GM23248 (cell line): ENCODE measurements around the gene ALS2. TPM values are rescaled to one million over a fixed set of nuclear protein-coding genes. Genes with fewer than 3 reads are reported as not detected.

ENCODE experiments used
- DNase-seq: peaks from one replicate; pipeline ENCODE4 v3.0.0-alpha.2; 2015
- H2AFZ ChIP-seq: fragments of 200-600 bp; sonication (generic); 2 replicates; pipeline ENCODE4 v1.6.1; 2016; ENCODE audit warnings: antibody characterized with exemption
- H3F3A ChIP-seq: fragments of 200-600 bp; sonication (generic); 2 replicates; pipeline ENCODE4 v1.6.1; 2016; ENCODE audit warnings: mild to moderate bottlenecking, antibody characterized with exemption, mixed run types; ENCODE audit not compliant: insufficient read depth
- H3K27ac ChIP-seq: fragments of 200-600 bp; sonication (generic); 2 replicates; pipeline ENCODE4 v1.5.1; 2016; ENCODE audit warnings: mild to moderate bottlenecking
- H3K27me3 ChIP-seq: fragments of 200-600 bp; sonication (generic); replicated peaks from 2 replicates; pipeline ENCODE4 v1.6.1; 2016; ENCODE audit warnings: mild to moderate bottlenecking; ENCODE audit not compliant: insufficient read depth
- H3K36me3 ChIP-seq: fragments of 200-600 bp; sonication (generic); 2 replicates; pipeline ENCODE4 v1.6.1; 2016; ENCODE audit warnings: low read depth, mild to moderate bottlenecking
- H3K4me1 ChIP-seq: fragments of 200-600 bp; sonication (generic); 2 replicates; pipeline ENCODE4 v1.6.1; 2016; ENCODE audit warnings: mild to moderate bottlenecking; ENCODE audit not compliant: insufficient read depth
- H3K4me2 ChIP-seq: fragments of 200-600 bp; sonication (generic); one replicate; pipeline ENCODE4 v1.6.1; 2016; ENCODE audit warnings: mild to moderate bottlenecking; ENCODE audit not compliant: unreplicated experiment
- H3K4me3 ChIP-seq: fragments of 200-600 bp; sonication (generic); 2 replicates; pipeline ENCODE4 v1.5.1; 2016; ENCODE audit warnings: mild to moderate bottlenecking
- H3K79me2 ChIP-seq: fragments of 200-600 bp; sonication (generic); 2 replicates; pipeline ENCODE4 v1.6.1; 2016; ENCODE audit warnings: mild to moderate bottlenecking; ENCODE audit not compliant: insufficient read depth
- H3K9ac ChIP-seq: fragments of 200-600 bp; sonication (generic); 2 replicates; pipeline ENCODE4 v1.6.1; 2016; ENCODE audit warnings: mild to moderate bottlenecking
- H3K9me2 ChIP-seq: fragments of 200-600 bp; sonication (generic); 2 replicates; pipeline ENCODE4 v1.6.1; 2016; ENCODE audit warnings: mixed run types, mild to moderate bottlenecking, moderate library complexity; ENCODE audit not compliant: insufficient read depth
- H3K9me3 ChIP-seq: fragments of 200-600 bp; sonication (generic); one replicate; pipeline ENCODE4 v1.6.1; 2017; ENCODE audit warnings: low read depth
- H4K20me1 ChIP-seq: fragments of 200-600 bp; sonication (generic); 2 replicates; pipeline ENCODE4 v1.6.0; 2016; ENCODE audit not compliant: insufficient read depth
- EZH2 ChIP-seq: fragments of 200-600 bp; sonication (generic); IDR thresholded peaks from 2 replicates; pipeline ENCODE4 v1.6.1; 2018; ENCODE audit warnings: antibody characterized with exemption, mild to moderate bottlenecking; ENCODE audit not compliant: insufficient read depth, poor library complexity, severe bottlenecking
- EZH2phosphoT487 ChIP-seq: fragments of 200-600 bp; sonication (generic); IDR thresholded peaks from 2 replicates; pipeline ENCODE4 v1.6.1; 2018; ENCODE audit warnings: antibody characterized with exemption, moderate library complexity, mild to moderate bottlenecking, low read depth; ENCODE audit not compliant: insufficient read depth
- WGBS, 2 experiments: methylation state at CpG; one replicate each; pipeline ENCODE4 v1.1.6; 2015 to 2017; ENCODE audit warnings: low lambda C conversion rate in 2 of 2, low coverage in 1 of 2; ENCODE audit errors: missing lambda C conversion rate in 2 of 2; 5-methylcytosine and 5-hydroxymethylcytosine counted together
- in situ Hi-C: fragments of 300-500 bp; cut with MboI; formaldehyde crosslinking; loops from 2 replicates; pipeline ENCODE4 v1.15.0; 2020
- polyA plus RNA-seq: library from polyadenylated mRNA; unstranded; fragments of >200 nt; fragmentation: Nextera tagmentation; extraction: Ambion mirVana; gene quantifications from 2 replicates; pipeline ENCODE4 v1.2.1, GENCODE V29; 2016
- total RNA-seq: library from RNA; depleted of rRNA; stranded (reverse); fragments of >200 nt; shearing (Covaris generic); gene quantifications from 2 replicates; pipeline ENCODE4 v1.2.3, GENCODE V29; 2014

ALS2 gene
- total and polyA plus RNA-seq, 2 experiments from 2014 or later: 9.5 to 17.3 TPM

- no peaks in the 10 kb centered on the region for H3F3A ChIP-seq
- no peak overlapping the region for H3K27ac ChIP-seq
- H3K4me1 ChIP-seq: peaks cover 9% of the 10 kb centered on the region
- H3K79me2 ChIP-seq: no peaks in the 10 kb centered on the region
- 96 to 98% methylated on average over 2 of the region's 2 CpGs for WGBS, 2 experiments
- no peak overlapping the region for H3K4me3 ChIP-seq
- H2AFZ ChIP-seq: no peak overlapping the region
- peaks cover 6% of the 10 kb centered on the region for H3K9me3 ChIP-seq
- no peak for DNase-seq
- no peak for TF ChIP-seq EZH2phosphoT487
- no peak for TF ChIP-seq EZH2
- H3K36me3 ChIP-seq: peaks cover 61% of the 10 kb centered on the region
- no peaks in the 10 kb centered on the region for H3K9me2 ChIP-seq
- H3K27me3 ChIP-seq: no peaks in the 10 kb centered on the region
- H3K9ac ChIP-seq: no peak overlapping the region
- no peaks in the 10 kb centered on the region for H4K20me1 ChIP-seq
- in situ Hi-C loops: no loop called here
- no peak overlapping the region for H3K4me2 ChIP-seq
Observed at GRCh38 chr2:201735486-201735885, 45.2 kb downstream of the ALS2 start.

- in situ Hi-C loops: no loop called here
- Histone ChIP-seq H3K79me2 (no peaks in the 10 kb centered on the region), H4K20me1 (no peaks in the 10 kb centered on the region), H3K9me3 (peaks cover 6% of the 10 kb centered on the region), H3K36me3 (peaks cover 68% of the 10 kb centered on the region), H2AFZ (no peak overlapping the region), H3K4me2 (no peak overlapping the region), H3K9me2 (no peaks in the 10 kb centered on the region), H3K27me3 (no peaks in the 10 kb centered on the region), H3K27ac (no peak overlapping the region), H3K9ac (no peak overlapping the region), H3F3A (no peaks in the 10 kb centered on the region), H3K4me1 (peaks cover 9% of the 10 kb centered on the region), H3K4me3 (no peak overlapping the region)
- no peak for DNase-seq
- 89 to 100% methylated on average over 3 to 4 of the region's 4 CpGs for WGBS, 2 experiments
- no peak for TF ChIP-seq EZH2
- TF ChIP-seq EZH2phosphoT487: no peak
Observed at GRCh38 chr2:201734111-201734510, 46.6 kb downstream of the ALS2 start.

GRCh38 chr2:201733544-201733943, 47.2 kb downstream of the ALS2 start:
- Histone ChIP-seq H3K4me1 (peaks cover 9% of the 10 kb centered on the region), H4K20me1 (no peaks in the 10 kb centered on the region), H3K79me2 (no peaks in the 10 kb centered on the region), H3F3A (no peaks in the 10 kb centered on the region), H3K9me3 (peaks cover 6% of the 10 kb centered on the region), H3K9ac (no peak overlapping the region), H3K4me2 (no peak overlapping the region), H3K27me3 (no peaks in the 10 kb centered on the region), H3K27ac (no peak overlapping the region), H3K9me2 (no peaks in the 10 kb centered on the region), H3K36me3 (peaks cover 67% of the 10 kb centered on the region), H2AFZ (no peak overlapping the region), H3K4me3 (no peak overlapping the region)
- peak; percentile 27 for DNase-seq
- WGBS, 2 experiments: 25 to 28% methylated on average over 1 of the region's 1 CpG
- TF ChIP-seq EZH2 (no peak), EZH2phosphoT487 (no peak)
- in situ Hi-C loops: no loop called here

- Histone ChIP-seq H3K79me2 (no peaks in the 10 kb centered on the region), H3F3A (no peaks in the 10 kb centered on the region), H3K36me3 (peaks cover 56% of the 10 kb centered on the region), H2AFZ (no peak overlapping the region), H4K20me1 (no peaks in the 10 kb centered on the region), H3K4me3 (no peak overlapping the region), H3K4me1 (peaks cover 9% of the 10 kb centered on the region), H3K9me3 (no peaks in the 10 kb centered on the region), H3K9ac (no peak overlapping the region), H3K9me2 (no peaks in the 10 kb centered on the region), H3K27ac (no peak overlapping the region), H3K27me3 (no peaks in the 10 kb centered on the region), H3K4me2 (no peak overlapping the region)
- no peak for TF ChIP-seq EZH2phosphoT487
- no peak for TF ChIP-seq EZH2
- 95 to 99% methylated on average over 5 of the region's 5 CpGs for WGBS, 2 experiments
- in situ Hi-C loops: no loop called here
- DNase-seq: no peak
Observed at GRCh38 chr2:201730651-201731285, 50.0 kb downstream of the ALS2 start.

- TF ChIP-seq EZH2phosphoT487 (no peak), EZH2 (no peak)
- H3K79me2 ChIP-seq: peaks cover 3% of the 10 kb centered on the region; the same call in 1 of the 2 replicates
- DNase-seq: no peak
- H3F3A ChIP-seq: no peaks in the 10 kb centered on the region
- WGBS, 2 experiments: 97% methylated on average over 6 of the region's 6 CpGs
- no peak overlapping the region for H3K4me2 ChIP-seq
- H3K36me3 ChIP-seq: peaks cover 63% of the 10 kb centered on the region
- no peaks in the 10 kb centered on the region for H4K20me1 ChIP-seq
- no peaks in the 10 kb centered on the region for H3K9me3 ChIP-seq
- no peak overlapping the region for H3K9ac ChIP-seq
- H3K4me3 ChIP-seq: no peak overlapping the region
- H3K9me2 ChIP-seq: no peaks in the 10 kb centered on the region
- H3K27me3 ChIP-seq: no peaks in the 10 kb centered on the region
- no peaks in the 10 kb centered on the region for H3K4me1 ChIP-seq
- H3K27ac ChIP-seq: no peak overlapping the region
- in situ Hi-C loops: no loop called here
- no peak overlapping the region for H2AFZ ChIP-seq
Observed at GRCh38 chr2:201715459-201715858, 65.3 kb downstream of the ALS2 start.
